ENCODE results near the gene ID2.

Gene ID2

DNA sequence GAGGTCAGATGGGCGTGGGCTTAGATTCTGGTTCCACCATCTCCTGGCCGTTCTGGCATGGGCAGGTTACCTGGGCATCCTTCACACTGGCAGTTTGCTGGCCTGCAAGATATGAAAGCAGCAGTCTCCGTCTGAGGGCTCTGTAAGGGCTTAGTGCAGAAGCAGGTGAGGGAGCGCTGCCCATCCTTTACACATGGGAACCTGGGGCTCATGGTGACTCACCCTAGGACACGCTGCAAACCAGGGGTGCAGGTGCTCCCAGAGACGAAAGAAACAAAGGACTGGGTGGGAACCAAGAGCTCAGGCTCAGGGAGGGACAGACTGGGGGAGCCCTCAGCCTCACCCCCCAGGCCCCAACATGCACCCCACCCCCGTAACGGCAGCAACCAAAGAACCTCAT, 10.7 kb upstream of the ID2 start:
- no peak for DNase-seq

DNA sequence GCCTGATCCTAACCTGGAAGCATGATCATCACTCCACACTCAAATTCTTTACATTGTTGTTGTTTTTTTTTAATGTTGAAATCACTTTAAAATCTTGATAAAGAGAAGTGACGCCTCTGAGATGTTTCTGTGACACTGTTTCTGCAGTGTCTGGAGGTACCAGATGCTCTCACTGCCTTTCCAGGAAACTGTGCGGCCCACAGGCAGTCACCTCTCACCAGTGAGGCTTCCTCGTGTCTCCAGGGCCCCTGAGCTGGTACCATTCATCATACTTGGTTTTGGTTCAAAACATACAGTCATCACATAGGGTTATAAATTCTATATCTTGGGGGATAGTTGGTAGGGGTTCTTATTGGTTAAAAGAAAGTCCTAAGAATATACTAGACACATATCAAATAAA, 10.1 kb upstream of the ID2 start:
- DNase-seq: no peak

- DNase-seq: no peak
Measured at GRCh38 chr2:8672940-8673339, 8.9 kb upstream of the ID2 start.

GRCh38 chr2:8673381-8673780, 8.5 kb upstream of the ID2 start:
- no peak for DNase-seq

GRCh38 chr2:8674420-8675009, 7.3 kb upstream of the ID2 start:
- no peak for DNase-seq

GRCh38 chr2:8675543-8675942, 6.3 kb upstream of the ID2 start:
- DNase-seq: no peak

DNA sequence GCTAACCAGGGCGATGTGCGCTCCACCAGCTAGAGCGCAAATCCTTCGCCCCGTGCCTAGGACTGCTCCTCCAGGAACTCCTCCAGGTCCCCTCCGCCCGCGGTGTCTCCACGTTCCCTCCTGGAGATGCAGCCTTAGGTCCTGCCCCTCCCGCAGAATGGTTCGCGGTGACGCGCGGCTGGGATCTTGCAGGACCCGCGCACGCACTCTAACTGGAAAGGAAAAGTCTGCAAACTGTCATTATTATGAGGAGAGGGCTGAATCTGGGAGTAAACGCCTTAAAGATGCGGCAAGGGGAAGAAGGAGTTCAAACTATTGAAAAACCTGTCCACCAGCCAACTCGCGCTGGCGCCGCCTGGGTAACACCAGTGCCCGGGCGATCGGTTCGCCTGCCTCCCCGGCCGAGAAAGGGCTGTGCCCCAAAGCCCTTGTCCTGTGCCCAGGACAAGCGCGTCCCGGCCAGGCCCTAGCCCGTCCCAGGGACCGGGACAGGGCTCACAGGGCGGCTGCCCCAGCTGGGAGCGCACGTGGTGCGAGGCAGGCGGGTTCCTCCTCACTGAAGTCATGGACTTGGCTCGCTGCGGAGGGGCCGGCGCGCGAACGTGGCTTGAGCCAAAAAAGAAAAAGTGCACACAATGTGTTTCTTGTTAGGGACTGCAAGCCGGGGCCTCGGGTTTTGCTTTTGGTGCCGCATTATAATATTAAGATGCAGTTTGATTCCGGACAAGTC, 5.5 kb upstream of the ID2 start:
- DNase-seq: no peak

DNA sequence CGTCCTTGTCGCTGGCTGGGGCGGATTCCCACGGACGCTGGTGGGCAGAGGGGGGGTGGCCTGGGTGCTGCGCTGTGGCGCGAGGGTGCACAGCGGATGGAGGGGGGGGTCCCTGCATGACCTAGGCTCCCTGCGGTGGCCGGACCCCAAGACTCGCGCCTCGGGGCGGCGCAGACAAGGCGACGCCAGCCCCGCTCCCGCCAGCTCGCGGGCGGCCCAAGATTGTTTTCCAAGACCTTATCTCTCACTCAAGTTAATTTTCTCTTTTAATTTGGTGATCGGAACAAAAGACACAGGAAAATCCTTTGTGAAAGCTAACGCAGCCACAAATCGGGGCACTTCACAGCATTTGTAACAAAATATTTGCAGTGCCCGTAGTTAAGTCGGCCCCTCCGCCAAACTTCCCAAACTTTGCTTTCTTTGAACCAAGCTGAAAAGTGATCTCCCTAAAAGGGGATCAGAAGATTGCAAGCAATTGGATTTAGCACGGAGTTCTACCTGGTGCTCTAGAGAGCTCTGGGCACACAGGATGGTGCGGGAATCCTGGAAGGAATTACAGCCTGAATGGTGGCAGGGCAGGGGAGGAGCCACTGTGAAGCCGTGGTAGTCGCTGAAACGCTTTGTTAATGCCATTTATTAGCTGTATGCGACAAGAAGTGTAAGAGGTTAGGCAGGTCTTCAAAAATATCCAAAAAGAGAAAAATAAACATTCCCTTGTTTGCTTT, 4.8 kb upstream of the ID2 start:
- DNase-seq: no peak

DNA sequence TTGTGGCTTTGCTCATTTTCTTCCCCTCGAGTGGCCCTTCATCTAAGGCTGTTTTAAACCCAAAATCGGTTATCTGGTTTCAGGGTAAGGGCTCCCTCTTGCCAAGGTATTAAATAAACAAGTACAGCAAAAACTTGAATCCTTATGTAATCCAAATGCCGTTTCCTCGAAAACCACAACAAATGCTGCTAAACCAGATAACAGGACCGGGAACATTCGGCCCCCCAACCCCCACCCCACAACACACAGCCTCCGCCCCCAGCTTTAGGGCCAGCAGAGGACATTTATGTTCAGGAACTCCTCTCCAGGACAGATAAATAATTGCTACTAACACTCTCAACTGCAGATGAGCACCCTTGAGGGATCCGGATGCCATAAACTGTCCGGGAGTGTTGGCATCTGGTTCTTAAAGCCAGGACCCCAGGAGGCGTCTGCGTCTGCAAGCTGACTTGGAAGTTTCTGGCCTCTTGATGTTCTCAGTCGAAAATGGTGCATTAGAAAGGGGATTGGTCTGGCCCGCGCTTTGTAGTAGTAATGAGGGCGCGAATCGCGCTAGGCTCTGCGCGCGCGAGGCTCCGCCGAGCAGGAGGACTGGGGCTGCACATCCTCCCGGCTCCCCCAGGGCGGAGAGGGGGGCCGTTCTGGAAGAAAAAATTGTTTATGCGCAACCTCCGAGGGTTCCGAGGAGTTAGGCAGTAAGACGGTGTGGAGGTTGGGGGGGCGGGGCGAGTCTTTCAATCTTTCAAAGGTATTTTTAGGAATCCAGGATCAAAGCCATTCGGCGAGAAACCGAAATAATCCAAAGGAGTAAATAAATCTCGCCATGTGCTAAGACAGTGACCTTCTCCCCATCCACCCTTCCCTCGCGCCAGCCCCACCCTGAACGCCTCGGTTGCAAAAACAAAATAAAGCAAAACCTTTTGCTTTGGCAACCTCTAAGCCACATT, 3.9 kb upstream of the ID2 start:
- DNase-seq: peak; percentile 12

DNA sequence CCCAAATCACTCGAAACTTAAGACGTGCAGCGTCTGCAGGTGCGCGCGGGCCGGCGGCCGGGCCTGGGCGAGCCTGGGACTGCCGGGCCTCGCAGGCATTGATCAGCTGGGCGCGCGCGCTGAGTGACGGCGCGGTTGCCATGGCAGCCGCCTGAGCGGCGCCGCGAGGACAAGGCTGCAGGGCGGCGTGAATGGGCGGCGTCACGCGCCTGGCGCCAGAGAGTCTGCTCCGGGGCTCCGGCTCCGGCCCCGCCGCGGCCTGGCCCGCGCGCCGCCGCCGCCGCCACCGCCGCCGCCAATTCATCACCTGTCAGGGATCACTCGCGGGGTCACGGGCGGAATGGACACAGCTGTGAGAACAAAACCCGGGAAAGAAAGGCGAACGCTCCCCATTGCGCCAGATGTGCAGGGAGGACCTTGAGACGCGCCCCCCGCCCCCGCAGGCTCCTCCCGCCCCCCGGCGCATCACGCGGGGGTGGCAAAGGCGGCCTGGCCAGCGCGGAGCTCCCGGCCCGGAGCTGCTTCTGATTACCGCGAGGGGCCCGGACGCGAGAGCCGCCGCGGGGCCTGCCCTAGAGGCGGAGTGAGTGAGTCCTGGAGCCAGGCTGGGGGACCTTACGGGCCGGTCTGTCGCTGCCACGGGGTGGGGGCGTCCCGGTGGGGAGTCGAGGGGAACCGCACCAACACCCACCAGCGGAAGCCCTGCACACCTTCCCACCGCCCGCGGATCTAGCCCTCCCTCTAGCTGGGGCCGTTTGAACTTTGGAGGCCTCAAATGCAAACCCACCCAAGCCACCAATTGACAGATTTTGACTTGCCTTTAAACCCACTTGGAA, 2.9 kb upstream of the ID2 start:
- DNase-seq: peak; percentile 97

GRCh38 chr2:8679567-8679826, 2.4 kb upstream of the ID2 start:
- no peak for DNase-seq

GRCh38 chr2:8679827-8680731, 1.8 kb upstream of the ID2 start:
- DNase-seq: no peak

DNA sequence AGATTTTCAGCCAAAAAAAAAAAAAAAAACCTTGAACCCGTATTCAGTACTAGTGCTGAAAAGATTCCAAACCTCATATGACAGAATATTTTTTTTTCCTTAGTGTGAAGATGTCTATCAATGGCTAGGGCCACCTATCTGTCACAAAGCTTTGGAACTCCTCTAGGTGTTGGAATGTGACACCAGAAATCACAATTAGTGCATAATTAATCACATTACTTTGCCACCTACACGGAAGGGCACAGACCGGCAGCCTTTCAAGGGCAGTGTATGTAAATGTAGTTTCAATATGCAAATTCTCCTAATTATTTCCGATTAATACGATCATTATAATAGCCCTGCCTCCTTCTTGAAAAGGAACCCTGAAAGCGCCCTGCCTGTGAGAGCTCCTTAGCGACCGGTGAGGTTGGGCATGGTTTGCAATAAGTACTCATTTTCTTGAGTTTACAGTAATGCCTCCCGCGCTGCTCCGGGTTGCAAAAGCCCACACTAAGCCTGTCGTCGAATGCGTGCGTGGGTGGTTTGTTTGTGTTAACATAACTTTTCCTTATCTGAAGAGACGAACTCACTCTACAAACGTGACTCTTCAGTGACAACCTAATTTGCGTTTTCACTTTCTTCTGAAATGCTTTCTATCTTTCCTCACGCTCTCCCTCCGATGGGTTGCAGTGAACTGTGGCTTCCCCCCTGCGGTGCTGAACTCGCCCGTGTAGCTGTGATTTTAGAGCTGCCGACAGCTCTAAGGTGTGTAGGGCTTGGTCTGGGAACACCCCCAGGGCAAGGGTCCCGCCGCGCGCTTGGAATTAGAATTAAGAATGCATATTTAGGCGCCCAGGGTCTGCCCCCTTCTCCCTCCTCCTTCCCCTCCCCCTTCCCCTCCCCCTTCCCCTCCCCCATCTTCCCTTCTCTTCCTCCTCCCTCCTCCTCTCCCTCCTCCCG, 765 bp upstream of the ID2 start:
- peak; percentile 77 for DNase-seq

GRCh38 chr2:8682719-8683667, 1.1 kb downstream of the ID2 start:
- peak; percentile 72 for DNase-seq

DNA sequence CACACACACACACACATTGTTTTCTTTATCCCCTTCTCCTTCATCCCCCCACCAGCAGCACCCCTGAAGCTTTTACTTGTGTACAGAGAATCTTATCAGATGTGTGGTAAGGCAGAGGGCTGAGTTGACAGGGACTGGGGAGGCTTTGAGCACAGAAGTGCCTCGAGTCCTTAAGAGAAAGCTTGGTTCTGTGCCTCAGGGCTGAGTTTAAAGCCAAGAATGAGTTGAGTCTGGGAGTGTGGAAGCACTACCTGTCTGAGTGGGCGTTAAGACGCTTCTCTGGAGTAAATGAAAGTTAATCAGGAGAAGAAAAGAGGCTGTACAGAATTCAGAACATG, 2.7 kb downstream of the ID2 start:
- peak; percentile 68 for DNase-seq

DNA sequence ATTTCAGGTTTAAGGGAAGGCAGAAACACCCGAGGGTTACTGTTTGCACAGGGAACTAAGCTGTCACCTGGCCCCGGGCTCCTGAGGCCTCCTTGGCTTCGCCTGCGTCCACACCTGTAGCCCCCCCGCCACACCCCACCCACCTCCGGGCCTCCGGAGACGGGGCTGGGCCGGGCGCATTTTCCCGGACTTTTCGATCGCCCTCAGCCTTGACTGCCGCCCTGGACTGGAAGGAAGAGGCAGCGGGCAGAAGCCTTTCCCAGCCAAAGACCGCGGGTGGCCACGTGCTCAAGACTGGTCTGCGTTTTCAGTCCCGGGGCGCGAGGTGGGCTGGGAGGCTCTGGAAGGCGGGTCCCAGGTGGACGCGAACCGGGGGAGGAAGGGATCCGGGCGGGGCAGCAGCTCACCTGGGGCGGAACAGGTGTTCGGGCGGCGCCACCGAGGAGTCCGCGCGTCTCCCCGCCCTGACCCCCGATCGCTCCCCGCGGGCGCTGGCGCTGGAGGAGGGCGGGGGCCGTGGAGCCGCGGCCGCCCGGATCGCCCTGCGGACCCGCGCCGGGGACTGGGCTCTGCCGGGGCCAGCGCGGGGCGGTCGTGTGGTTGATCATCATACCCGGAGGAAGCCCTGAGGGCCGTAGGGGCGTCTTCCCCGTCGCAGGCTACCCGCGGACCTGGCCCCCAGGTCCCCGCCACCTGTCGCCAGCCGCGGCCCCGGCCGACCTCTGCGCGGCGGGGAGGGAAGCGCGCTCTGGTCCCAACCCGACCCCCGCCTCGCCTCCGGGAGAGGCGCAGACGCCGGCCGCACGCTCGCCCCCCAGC, 3.2 kb downstream of the ID2 start:
- peak; percentile 79 for DNase-seq

DNA sequence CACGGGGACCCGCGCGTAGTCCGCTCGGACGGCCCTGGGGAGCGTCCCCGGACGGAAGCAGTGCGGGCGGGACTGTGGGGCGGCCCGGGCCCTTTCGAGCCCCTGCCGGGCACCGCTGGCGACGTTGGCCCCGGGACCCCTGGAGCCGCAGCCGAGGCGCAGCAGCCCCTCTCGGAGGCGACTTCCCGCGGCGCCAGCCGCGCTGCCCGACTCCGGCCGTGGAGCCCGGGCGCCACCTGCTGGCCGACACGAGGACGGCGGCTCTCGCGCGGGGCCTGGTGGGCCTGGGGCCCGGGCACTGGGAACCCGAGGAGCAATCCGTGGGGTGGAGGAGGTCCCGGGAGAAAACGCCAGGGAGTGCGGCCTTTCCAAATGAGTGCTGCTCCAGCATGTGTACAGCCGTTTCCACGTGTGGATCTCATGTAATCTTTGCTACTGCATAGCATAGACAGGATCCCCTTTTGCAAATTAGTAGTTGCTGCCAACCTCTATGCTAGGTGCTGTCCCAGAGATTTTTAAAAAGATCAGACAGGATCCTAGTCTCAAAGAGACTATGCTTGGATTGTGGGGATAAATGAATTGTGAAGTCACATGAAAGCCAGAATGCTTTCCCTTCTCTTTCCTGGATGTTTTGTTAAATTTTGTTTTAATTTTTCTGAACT, 4.0 kb downstream of the ID2 start:
- peak; percentile 74 for DNase-seq
